ENCODE results near the gene ACTL8.

DNA sequence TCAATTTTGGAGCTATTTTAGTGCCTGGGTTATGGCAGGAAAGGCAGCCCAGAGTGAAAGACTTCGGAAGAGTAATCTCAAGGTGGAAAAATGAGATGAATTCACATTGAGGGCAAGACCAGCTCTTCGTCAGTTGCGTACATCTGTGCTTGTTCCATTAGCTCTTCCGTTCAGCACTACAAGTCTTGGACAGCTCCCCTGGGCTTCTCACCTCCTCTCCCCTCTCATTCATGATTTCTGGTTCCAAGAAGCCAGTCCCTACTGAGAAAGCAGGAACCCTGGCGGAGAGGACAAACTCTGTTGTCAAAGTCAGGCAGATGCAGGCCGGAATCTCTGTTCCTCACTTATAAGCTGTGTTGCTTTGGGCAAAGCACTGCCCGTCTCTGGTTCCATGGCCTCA lies 76.5 kb downstream of the ACTL8 start:
- no peak for TF ChIP-seq CTCF (IDR thresholded peaks at IDR 0.05)
- no peak for TF ChIP-seq EP300 (IDR thresholded peaks at IDR 0.05)
- no peak for TF ChIP-seq POLR2A (IDR thresholded peaks at IDR 0.05)

Measured in ovary (tissue), 3 donors.